Superior temporal gyrus (tissue), 1 donor: ENCODE data around the gene IQCM.
"Not testable (repeated sequence)": the region's sequence is repeated elsewhere in the genome, so short reads cannot be mapped to it uniquely, and the experiment has no call there.

ENCODE experiments used
- DNase-seq: peaks from one replicate; pipeline ENCODE4 v3.0.0-alpha.2; 2016; ENCODE audit errors: extremely low spot score

Gene IQCM

DNA sequence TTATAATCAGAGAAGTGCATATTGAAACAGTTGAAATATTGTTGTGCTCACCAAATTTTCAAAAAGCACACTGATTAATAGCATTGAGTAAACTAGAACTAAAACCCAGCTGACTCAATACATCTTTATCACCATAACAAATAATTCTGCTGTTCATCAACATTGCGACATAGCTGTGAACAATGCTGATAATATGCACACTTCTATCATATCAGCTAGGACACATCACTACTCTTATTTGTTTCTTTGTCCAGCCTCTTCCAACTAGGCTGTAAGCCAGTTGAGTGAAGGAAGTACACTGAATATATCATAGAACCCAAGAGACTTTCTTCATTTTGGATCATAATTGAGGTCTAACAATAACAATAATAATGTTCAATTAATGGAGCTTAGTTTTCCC lies 349.7 kb downstream of the IQCM start:
- DNase-seq: no peak

DNA sequence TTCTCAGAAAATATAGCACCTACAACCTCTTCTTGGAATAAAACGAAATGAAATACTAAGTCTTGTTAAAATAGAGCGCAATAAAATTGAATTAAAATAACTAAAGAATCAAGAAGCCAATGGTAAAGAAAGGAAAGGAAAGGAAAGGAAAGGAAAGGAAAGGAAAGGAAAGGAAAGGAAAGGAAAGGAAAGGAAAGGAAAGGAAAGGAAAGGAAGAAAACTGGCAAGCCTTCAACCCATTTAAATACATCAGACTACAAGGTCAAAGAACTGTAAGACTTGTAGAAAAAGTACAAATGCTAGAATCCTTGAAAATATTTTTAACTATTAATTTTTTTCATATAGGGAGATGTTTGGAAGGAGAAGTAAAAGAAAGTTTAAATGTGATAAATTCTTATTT lies 372.1 kb downstream of the IQCM start:
- no peak for DNase-seq

DNA sequence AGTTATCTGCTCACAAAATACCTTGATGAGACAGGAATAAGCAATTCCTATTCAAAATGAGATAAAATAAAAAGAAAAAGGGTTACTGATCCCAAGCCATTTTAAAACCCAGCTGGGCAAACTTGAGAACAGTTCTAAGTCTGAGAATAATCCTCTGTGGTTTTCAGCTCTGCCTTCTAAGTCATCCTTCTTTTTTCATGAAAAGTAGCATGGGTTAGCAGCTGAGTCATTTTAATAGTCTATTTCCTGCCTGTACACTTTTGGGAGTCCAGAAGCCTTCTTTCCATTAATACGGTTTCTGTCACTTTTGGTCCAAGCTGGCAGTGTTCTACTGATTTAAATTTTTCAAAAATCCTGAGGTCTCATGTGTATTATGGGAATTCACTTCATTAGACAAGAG lies 374.3 kb downstream of the IQCM start:
- DNase-seq: no peak

DNA sequence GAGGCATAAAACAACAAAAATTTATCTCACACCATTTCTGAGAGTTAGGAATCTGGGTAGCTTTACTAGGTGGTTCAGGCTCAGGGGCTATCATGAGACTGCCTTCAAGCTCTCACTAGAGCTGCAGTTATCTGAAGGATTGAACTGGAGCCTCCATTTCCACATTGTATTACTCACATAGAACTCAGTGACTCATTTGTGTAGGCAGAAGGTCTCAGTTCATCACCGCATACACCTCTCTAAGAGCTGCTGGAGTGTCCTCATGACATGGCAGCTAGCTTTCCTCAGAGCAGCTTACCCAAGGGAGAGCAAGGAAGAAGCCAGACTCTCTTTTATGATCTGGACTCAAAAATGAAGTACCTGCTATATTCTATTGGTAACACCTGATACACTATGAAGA lies 389.2 kb downstream of the IQCM start:
- DNase-seq: no peak

DNA sequence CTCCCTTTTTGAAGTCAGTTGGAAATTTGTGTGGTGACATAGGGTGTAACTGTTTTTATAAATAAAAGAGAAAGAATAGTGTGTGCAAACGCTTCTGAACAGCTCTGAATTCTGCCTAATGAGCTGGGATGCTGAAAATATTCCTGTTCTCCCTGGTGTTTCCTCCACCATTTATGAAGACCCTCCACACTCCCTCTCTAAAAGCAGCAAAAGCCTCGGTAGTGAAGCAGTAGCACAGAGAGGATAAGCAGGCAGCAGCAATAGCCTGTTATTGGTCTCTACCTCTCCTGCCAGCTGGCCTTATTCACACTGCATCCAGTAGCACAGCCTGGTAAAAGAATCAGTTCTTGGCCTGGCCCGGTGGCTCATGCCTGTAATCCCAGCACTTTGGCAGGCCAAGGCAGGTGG lies 406.1 kb downstream of the IQCM start:
- no peak for DNase-seq

DNA sequence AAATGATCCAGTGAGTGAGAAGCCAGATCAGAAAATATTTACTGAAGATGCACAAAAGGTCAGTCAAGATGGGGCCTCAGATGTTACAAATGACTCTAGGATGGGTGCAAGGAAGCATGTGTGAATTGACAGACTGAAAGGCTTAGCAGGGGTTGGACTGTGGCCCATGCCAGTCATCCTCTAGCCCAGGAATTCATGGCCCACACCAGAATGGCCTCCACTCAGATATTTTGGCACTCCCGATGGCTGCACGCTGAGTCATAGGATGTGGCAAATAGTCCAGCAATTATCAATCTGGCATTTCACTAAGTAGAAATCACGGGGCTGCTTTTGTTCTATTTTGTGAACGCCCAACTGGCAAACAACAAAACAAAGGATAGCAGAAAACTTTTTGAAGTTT lies 406.5 kb downstream of the IQCM start:
- DNase-seq: peak; percentile 23

DNA sequence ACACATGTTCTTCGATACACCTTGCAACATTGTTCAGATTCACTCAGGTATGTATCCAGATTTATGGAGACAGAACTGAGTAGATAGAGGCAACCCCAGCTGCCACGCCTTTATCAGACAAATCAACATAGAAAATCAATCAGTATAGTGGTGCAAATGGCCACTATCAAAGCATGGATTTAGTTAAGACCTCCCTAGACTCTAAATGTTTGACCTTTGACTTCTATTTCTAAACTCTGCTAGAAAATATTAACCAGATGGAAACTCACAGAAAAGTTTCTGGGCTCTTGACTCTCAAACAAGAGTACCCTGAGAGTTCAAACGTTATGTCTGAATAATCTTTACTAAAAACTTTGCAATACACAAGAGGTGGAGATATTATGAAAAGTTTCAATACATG lies 411.5 kb downstream of the IQCM start:
- DNase-seq: no peak

DNA sequence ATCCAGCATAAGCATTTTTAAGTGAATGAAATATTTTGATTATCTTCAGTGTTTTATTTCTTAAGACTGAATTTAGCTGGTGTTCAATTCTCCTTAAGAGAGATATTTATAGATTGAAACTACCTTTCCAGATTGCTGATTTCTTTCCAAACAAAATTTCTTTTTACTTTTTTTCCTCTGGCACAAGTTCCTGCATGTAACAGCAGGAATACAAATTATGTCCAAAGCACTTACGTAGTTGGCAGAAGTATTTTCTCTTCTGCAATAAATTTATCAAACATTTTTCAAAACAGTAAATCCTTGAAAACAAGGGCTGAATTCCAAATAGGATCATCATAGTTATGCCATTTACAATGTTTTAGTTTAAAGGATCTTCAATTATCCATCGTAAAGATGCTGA lies 412.6 kb downstream of the IQCM start:
- no peak for DNase-seq

DNA sequence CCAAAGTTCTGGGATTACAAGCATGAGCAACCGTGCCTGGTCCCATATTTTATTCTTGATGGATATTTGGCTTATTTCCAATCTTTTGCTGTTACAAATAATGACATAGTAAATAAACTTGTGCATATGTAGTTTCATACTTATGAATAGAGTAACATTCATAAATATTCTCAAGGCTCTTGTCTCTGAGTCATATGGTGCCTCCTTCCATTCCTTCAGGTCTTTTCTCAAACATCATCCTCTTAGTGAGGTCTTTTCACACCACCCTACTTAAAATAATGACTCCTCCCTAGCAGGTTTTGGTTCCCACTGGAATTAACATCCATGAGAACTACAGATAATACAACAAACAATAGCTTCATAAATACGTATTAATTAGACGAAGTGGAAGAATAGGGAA lies 416.6 kb downstream of the IQCM start:
- no peak for DNase-seq

DNA sequence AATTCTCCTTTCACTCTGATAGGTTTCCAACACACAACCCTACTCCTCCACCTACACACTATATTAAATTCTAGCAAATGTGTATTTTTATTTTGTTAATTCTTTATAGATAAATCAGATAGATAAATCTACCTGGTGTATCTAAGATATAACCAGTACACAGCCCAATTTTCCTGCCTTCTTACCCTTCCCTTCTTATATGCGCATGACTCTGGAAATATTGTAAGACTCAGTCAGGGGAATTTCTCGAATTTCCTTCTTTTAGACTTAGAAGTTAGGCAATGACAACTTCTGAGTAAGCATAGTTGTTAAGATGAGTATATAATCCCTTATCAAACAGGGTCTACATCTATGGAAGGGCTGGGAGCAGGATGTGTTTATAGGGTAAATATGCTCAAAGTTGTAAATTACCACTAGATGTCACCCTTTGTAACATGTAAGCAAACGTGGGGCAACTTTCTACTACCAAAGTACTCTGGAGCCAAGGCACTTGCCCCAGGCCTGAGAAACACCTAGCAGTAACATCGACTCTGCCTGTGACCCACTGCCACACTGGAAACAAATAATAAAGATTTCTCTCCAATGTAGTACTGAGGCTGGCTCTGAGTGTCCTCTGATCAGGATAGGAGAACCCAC lies 444.7 kb downstream of the IQCM start:
- peak; percentile 65 for DNase-seq

DNA sequence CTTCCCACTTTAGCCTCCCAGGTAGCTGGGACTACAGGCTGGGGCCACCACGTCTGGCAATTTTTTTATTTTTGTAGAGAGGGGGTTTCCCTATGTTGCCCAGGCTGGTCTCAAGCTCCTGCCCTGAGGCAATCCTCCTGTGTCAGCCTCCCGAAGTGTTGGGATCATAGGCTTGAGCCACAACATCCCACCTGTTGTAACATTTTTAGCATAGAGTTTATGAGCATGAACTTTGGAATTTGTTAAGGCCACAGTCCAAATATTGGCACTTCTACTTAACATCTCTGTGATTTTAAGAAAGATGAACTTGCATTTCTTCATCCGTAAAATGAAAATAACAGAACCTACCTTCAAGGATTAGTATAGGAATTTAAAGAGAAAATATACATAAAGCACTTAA lies 445.6 kb downstream of the IQCM start:
- DNase-seq: no peak

DNA sequence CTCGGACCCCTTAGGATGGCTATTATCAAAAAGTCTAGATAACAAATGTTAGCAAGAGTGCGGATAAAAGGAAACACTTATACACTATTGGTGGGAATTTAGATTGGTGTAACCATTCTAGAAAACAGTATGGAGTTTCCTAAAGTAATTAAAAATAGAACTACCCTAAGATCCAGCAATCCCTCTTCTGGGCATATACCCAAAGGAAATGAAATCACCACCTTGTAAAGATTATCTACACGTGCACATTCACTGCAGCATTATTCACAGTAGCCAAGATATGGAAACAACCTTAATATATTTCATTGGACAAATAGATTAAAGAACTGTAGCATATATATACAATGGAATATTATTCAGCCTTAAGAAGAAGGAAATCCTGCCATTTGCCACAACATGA lies 462.4 kb downstream of the IQCM start:
- no peak for DNase-seq

DNA sequence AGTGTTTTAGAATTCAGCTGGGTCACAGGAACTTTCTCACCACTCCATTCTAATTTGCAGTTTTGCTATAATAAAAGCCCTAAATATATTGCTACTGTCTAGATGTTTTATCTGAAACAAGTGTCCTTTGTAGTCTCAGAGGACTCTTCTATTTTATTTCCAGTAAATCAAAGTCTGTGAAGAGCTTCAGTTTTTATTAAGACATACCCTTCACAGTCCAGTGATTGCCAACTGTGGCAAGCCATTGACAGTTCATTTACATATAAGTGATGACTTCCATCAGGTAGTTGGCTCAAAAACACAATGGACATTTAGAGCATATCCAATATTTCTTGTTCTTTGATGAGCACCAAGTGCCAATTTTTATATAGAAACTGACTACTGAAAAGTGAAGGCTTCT lies 466.1 kb downstream of the IQCM start:
- DNase-seq: no peak

DNA sequence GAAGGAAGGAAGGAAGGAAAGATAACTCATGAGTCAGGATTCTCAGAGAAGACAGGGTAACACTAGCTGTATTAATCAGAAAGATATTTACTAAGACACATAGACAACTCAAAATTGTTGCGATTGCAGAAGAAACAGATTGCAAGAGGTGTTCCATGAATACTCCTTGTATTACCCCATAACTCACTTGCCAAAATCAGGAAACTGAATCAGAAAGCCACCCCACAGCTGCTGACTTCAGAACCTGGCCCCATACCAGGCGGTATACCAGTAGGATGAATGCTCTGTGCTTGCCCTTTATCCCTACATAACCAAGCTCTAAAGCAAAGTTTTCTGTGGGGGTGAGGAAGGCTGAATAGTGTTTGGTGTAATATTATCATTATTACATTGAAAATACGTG lies 468.5 kb downstream of the IQCM start:
- DNase-seq: no peak

DNA sequence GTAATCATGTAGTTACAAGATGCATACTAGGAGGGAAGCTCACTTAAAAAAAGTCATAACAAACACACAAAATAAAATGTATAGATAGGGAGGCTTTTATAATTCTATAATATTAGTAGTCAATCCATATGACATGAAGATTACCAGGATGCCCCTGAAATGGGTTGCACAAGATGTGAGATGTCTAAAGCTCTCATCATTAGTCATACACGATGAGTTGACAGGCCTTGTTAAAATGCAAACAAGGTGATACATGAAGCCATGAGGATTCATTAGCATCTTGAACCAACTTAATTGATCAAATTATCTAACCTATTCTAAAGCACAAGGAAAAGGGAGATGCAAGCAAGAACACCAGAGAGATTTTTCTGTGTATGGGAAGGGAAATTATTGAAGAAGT lies 470.2 kb downstream of the IQCM start:
- DNase-seq: no peak

DNA sequence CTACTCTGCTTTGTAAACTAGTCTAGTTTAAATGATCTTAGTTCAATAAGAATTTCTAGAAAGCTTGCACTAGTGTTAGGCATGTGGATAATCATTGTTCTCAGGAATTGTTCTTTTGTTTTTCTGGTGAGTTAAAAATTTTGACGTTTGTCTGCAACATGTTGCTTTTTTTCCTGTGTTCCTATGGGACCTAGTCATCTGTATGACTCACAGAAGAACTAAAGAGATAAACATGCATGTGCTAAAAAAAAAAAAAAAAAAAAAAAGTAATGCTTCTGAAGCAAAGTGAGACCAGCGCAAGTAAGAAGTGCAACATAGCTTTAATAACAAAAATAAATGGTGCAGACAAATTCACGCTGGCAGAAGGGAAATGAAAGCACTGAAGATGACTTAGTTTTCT lies 471.2 kb downstream of the IQCM start:
- DNase-seq: no peak

DNA sequence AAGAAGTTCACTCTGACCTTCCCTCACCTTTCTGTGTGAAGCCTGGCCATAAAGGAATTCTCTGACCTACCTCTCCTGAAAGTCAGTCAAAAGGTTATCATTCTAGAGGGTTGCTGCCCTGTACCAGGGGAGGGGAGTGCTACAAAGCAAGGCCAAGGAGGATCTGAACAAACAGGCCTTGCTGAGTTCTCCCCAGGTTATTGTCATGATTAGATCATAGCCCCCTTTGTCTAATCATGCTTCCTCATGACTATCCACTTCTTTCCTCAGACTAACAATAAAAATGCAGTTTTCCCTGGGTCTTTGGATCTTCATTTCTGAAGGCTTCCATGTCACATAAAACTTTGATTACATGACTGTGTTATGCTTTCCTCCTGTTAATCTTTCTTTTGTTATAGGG lies 472.0 kb downstream of the IQCM start:
- no peak for DNase-seq

DNA sequence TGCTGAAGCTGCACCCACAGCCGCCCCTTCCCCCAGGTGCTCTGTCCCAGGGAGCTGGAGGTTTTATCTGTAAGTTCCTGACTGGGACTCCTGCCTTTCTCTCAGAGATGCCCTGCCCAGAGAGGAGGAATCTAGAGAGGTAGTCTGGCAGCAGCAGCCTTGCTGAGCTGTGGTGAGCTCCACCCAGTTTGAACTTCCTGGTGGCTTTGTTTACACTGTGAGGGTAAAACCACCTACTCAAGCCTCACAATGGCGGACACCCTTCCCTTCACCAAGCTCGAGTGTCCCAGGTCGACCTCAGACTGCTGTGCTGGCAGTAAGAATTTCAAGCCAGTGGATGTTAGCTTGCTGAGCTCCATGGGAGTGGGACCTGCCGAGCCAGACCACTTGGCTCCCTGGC lies 474.5 kb downstream of the IQCM start:
- not testable (repeated sequence) for DNase-seq

DNA sequence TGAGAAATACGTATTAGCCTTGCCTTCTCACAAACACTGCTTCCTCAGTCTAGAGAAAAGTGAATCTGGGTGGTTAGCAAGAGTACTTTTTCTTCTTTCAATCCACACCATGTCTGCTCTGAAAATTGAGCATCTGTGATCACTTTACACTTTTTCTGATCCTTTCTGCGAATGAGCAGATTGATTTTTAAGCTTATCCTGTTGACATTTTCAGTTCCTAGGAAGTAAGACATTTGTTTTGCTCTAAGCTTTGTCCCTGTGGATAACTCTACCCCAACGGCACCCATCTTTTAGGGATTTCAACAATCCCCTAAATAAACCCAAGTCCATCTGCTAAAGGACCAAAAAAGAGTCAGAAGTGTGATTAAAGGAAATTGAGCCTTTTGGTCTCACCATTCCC lies 487.5 kb downstream of the IQCM start:
- no peak for DNase-seq

DNA sequence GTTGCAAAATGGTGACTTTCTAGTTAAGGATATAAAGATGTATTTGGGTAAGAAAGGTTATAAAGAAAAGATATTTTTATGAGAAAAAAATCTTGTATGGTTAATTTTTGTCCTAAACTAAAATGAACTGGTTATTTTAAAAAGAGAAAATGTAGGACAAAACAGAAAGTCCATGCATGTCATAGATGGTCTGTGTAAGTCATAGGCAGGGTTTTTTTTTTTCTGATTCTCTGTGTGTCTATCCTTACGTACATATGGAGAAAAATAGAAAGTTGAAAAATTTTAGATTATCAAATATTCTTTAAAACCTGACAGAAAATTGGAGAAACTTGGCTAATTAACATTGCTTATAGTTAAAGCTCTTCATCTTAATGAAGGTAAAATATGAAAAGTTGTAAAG lies 493.4 kb downstream of the IQCM start:
- no peak for DNase-seq

DNA sequence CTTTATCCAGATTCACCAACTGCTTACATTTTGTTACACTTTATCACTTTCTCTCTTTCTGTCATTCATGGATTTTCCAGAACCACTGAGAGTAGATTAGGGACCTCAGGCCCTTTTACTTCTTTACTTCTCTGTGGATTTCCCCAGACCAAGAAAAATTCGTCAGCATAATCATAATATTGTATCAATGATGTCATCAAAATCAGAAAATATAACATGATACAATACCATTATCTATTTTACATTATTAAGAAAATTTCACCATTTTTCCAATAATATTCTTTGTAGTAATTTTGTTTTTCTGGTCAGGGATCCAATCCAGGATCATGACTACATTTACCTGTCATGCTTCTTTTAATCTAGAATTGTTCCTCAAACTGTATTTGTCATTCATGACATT lies 494.2 kb downstream of the IQCM start:
- DNase-seq: no peak

DNA sequence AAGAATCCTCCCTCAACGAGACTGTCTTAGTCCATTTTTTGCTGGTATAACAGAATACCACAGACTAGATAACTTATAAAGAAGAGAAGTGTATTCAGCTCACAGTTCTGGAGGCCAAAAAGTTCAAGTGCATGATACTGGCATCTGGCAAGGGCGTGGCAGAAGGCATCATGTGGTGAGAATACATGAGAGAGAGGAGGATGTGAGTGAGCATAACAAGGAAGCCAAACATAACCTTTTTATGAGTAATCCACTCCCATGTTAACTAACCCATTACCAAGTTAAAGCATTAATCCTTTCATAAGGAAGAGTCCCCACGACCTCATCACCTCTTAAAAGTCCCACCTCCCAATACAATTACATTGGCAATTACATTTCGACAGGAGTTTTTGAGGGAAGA lies 504.6 kb downstream of the IQCM start:
- no peak for DNase-seq

DNA sequence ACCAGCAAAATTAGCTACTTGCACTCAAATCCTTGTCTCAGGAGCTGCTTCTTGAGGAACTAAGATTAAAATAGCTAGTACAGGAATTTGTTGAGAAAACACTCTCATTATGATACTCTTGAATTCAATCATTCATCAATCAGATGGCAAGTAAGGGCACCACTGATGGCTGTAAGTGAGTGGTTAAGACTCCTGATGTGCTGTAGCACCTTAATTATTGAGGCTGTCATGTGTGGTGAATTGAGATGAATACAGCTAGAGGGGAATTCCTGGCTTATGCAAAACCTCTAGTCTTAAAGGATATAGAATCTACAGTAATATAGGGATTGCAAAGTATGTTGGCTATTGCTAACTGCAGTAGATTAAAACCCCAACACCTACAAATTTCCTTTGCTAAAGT lies 509.1 kb downstream of the IQCM start:
- no peak for DNase-seq
